HG02678 (cell line): ENCODE results near the gene YTHDC2.
A peak's percentile ranks its signal among the peaks of the same experiment; 100 is the strongest.

Experiments used
- ATAC-seq: cut with Tn5 transposase; IDR thresholded peaks from one replicate; pipeline ENCODE4 v1.9.1; 2021; ENCODE audit warnings: mild to moderate bottlenecking, moderate library complexity; ENCODE audit not compliant: unreplicated experiment

YTHDC2 gene

DNA sequence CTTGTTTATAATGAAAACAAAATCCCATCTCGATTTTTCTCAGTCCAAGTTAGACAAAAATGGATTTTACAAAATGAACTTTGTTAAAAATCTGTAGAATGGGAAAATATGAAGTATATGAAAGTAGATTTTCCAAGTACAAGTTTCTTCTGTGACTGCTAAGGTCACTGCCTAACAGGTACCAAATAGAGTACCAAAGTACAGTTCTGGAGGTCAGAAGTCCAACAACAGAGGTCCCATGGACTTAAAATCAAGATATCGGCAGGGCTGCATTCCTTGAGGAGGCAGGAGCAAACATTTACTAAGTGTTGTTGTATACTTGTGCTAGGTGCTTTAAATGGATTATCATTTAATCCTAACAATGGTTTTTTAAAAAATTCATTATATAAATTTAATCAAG is 5.9 kb downstream of the YTHDC2 start:
- ATAC-seq: no peak

DNA sequence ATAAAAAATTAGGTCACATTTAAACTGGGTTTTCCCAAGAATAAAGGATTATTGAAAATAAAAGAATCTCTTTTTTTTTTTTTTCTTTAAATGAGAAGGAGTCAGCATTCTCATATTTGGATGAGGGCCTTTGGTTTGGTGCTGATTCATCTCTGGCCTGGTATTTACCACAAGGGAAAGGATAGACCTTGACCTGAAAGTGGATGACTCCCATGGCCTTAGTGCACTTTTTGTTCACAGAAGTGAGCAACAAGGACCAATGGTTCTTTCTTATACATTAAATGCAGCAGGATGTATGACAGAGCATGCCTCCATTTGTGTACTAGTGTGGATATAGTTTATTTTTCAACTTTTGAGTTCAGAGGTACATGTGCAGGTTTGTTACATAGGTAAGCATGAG is 6.9 kb downstream of the YTHDC2 start:
- ATAC-seq: peak; percentile 63

DNA sequence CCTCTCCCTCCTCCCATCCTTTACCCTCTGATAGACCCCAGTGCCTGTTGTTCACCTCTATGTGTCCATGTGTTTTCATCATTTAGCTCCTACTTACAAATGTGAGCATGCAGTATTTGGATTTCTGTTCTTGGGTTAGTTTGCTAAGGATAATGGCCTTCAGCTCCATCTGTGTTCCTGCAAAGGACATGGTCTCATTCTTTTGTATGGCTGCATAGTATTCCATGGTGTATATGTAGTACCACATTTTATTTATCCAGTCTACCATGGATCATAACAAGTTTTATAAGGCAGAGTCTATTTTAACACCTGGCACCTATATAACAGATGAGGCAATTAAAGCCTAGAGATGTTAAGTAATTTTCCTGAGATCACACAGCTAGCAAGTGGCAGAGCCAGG is 7.4 kb downstream of the YTHDC2 start:
- no peak for ATAC-seq

DNA sequence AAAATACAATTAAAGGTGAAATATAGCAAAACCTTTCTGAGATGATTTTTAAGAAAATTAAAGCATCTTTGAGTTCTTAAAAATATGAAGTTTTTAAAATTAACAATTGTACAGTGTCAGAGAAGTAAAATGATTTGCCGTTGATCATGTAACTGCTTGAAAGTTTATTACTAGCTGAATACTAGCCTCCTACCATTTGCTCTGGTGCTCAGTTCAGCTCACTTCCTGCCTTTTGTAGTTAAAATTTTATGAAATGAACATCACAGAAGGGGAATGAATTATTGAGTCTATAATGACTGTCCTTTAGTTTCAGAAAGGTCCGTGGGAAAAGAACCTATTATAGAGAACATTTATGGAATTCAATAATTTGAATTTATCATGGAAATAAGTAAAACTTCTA is 9.7 kb downstream of the YTHDC2 start:
- no peak for ATAC-seq

DNA sequence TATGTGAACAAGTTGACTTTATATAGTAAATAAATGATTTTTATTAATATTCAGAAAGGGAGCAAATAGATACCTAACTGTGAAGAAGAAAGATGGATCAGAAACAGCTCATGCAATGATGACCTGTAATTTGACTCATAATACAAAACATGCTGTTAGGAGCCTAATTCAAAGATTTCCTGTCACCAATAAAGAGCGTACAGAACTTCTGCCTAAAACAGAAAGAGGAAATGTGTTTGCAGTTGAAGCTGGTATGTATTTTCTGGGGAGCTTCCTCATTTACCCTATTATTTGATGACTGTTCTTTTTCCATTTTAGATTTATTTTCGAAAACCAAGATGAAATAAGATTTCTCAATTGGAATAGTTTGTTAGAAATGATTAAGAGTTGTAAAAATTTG is 11.4 kb downstream of the YTHDC2 start:
- peak; percentile 65 for ATAC-seq

DNA sequence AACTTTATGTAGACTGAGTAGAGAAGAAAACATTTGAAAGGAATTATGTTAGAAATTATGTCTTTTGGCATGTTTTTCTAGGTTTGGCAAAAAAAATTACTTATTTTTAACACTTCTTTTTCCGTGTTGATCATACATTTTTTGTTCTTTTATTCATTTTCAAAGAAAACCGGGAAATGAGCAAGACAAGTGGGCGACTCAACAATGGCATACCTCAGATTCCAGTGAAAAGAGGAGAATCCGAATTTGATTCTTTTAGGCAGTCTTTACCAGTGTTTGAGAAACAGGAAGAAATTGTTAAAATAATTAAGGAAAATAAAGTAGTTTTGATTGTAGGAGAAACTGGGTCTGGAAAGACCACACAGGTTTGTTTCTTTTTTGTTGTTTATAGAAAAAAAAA is 12.9 kb downstream of the YTHDC2 start:
- no peak for ATAC-seq

DNA sequence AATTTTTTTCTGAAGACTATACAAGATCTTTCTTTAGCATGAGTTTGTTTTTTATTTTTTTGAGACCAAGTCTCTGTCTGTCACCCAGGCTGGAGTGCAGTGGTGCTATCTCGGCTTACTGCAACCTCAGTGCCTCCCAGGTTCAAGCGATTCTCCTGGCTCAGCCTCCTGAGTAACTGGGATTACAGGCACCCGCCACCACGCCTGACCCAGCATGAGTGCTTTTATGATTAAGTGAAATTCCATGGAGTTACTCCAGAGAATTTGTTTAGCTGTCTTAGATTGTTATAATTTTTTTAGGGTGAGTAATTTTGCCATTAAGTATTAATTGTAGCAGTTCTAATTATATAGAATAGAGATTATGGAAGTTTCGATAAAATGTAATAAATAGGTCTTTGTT is 14.3 kb downstream of the YTHDC2 start:
- no peak for ATAC-seq

DNA sequence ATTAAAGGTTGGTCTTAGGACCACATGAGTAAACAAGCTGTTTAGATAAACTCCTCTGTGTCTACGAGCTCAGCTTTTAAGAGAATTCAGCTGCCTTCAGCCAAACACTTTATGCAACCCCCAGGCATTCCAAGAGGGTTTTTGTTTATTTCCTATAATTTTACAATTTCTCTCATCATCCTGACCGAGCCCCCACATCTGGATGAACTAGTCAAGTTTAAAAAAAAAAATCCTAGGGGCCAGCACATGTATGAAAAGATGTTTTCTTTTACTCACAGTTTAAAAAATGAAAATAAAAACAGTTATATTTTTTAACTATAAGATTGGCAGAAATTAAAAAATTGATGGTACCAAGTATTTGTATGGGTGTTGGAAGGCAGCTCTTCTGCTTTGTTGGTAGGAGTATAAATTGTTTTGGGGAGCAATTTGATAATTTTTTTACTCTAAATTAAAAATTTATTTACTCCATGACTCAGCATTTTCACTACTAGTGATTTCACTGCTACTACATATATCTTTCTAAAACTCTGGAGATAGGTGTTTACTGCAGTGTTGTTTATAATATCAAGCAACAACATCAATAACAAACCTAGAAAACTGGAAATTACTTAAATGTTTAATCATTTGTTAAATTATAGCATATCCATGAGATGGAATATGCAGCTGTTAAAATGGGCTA is 18.1 kb downstream of the YTHDC2 start:
- ATAC-seq: no peak

DNA sequence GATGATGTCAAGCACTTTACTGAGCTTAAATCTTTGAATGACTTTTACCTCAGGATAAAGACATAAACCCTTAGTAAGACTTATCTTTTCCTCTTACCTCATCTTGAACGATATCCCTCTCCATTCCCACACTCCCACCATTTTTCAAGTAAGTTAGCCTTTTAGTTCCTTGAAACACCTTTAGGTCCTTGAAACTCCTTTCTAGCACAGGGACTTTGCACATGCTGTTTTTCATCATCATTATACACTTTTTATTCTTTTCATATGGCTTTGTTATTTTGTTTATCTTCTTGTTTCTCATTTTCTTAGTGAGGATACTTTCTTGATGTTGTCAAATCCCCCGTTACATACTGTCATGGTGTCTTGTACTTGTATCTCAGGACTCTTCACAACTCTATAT is 24.8 kb downstream of the YTHDC2 start:
- ATAC-seq: no peak

DNA sequence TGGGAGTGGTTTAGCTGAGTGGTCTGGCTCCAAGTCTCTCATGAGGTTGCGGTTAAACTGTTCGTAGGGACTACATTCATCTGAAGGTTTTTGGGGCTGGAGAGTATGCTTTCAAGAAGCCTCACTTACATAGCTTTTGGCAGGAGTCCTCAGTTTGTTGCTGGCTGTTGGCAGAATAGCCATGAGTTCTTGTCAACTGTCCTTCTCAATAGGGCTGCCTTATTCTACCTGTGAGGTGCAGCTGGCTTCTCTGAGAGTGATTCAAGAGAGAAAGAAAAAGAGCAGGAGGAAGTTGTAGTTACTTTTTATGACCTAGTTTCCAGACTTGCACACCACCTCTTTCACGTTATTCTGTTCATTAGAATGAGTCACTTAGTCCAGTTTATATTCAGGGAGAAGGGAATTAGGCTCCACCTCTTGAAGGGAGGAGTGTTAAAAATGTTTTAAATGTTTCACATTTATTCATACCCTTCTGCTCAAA is 33.2 kb downstream of the YTHDC2 start:
- ATAC-seq: no peak

DNA sequence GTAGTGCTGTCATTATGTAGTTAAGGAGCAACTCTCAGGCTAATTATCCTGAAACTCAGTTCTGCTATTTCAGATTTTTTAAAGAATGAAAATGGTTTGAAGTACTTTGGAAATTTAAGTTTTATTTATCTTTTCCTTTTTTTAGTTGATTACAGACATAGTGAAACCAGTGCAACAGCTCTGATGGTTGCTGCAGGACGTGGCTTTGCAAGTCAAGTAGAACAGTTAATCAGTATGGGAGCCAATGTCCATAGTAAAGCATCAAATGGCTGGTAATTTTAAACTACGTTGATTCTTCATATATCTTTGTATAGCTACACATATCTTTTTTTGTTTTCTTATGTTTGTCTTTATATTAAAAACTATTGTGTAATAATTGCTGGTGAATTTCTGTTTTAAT is 34.9 kb downstream of the YTHDC2 start:
- peak; percentile 76 for ATAC-seq

DNA sequence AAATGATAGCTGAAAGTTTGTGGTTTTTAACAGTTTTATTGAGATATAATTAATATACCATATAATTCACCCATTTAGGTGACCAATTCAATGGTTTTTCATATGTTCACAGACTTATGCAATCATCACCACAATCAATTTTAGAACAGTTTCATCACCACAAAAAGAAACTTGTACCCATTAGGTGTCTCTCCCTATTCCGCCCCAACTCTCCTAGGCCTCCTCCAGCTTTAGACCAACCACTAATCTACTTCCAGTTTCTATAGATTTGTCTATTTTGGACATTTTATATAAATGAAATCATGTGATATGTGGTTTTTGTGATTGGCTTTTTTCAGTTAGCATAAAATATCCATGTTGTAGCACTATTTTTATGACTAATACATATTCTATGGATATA is 38.6 kb downstream of the YTHDC2 start:
- ATAC-seq: no peak

DNA sequence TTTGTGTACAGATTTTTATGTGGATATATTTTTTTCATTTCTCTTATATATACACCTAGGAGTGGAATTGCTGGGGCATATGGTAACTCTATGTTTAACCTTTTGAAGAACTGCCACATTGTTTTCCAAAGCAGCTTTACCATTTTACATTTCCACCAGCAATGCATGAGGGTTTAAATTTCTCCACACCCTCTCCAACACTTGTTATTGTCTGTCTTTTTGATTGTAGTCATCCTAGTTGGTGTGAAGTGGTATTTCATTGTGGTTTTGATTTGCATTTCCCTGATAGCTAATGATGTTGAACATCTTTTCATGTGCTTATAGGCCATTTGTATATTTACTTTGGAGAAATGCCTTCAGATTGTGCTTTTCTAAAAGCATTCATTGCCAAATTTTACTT is 39.1 kb downstream of the YTHDC2 start:
- no peak for ATAC-seq

DNA sequence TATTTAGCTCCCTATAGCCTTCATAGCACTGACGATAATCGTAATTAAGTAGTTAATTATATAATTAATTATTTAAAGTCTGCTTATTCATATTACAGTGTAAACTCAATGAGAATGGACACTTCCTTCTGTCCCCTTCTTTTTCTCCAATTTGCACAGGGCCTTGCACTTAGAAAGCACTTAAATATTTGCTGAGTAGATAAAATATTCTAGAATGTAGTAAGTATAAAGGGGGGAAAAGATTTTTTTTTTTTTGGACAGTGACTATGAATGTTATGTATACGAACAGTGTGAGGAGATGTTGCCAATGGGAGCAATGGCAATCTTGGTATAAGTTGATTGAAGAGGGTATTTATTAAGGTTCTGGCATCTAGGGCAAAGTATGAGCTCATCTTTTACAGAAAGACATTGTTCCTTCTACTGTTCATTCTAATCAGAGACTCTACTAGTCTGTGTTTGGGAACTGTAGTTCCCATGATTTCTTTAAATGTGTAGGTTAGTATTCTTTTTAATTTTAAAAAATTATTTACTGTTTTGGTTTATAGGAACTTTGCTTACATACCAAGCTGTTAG is 49.4 kb downstream of the YTHDC2 start:
- no peak for ATAC-seq

DNA sequence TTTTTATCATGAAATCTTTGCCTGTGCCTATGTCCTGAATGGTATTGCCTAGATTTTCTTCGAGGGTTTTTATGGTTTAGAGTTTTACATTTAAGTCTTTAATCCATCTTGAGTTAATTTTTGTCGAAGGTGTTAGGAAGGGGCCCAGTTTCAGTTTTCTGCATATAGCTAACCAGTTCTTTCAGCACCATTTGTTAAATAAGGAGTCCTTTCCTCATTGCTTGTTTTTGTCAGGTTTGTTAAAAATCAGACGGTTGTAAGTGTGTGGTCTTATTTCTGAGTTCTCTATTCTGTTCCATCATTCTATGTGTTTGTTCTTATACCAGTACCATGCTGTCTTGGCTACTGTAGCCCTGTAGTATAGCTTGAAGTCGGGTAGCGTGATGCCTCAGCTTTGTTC is 55.9 kb downstream of the YTHDC2 start:
- ATAC-seq: no peak

DNA sequence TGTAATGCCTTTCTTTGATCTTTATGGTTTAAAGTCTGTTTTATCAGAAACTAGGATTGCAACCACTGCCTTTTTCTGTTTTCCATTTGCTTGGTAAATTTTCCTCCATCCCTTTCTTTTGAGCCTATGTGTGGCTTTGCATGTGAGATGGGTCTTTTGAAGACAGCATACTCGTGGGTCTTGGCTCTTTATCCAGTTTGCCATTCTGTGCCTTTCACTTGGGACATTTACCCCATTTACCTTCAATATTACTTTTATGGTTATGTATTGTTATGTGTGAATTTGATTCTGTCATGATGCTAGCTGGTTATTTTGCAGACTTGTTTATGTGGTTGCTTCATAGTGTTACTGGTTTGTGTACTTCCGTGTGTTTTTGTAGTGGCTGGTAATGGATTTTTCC is 59.2 kb downstream of the YTHDC2 start:
- no peak for ATAC-seq

DNA sequence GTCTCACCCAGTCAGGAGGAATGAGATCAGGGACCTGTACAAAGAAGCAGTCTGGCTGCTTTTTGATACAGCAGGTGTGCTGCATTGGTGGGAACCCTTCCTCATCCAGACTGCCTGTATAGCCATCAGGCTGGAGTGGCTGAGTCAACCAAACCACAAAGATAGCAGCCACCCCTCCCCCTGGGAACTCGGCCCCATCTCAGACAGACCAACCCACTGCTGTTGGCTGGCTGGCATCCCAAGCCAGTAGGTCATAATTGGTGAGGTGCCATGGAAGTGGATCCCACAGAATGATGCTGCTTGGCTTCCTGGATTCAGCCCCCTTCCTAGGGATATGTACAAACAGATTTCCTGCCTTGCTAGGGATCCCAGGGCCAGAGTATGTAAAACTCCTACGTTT is 60.9 kb downstream of the YTHDC2 start:
- ATAC-seq: no peak

DNA sequence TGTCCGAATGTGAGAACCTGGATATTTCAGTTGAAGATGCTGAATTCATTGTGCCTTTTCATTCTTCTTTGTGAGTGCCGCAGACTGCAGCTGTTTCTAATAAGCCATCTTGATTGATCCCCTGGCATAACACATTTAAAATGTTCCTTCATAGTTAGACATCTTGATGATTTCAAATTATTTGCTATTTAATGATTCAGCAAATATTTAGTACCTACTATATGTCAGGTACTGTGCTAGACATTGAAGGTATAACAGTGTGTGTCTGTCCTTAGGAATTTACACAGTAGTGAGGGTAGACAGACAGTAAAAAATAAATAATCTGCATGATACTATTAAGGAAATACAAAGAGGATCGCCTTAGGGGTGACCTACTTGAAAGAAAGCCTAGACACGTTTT is 61.6 kb downstream of the YTHDC2 start:
- ATAC-seq: no peak

DNA sequence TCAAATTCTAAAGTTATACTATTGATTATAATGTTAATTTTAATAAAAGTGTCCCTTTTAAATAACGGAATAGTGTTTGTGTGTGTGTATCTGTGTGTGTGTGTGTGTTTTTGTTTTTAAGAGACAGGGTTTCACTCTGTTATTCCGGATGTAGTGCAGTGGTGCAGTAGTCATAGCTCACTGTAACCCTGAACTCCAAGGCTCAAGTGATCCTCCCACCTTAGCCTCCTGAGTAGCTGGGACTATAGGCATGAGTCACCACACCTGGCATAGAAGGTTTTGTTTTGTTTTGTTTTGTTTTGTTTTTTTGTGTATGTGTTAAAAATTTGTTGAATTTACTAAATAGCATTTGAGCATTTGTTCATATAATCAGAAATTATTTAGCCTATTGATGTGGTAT is 64.6 kb downstream of the YTHDC2 start:
- ATAC-seq: no peak

DNA sequence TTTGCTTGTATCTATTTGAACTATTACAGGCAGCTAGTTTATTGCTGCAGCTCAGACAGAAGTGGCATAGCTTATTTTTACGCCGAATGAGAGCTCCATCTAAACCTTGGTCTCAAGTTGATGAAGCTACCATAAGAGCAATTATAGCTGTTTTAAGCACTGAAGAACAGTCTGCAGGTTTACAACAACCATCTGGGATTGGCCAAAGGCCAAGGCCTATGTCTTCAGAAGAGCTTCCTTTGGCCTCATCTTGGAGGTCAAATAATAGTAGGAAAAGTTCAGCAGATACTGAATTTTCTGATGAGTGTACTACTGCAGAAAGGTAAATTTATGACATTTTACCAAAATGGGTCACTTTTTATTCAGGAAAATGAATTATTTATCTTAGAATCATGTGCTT is 67.9 kb downstream of the YTHDC2 start:
- no peak for ATAC-seq

DNA sequence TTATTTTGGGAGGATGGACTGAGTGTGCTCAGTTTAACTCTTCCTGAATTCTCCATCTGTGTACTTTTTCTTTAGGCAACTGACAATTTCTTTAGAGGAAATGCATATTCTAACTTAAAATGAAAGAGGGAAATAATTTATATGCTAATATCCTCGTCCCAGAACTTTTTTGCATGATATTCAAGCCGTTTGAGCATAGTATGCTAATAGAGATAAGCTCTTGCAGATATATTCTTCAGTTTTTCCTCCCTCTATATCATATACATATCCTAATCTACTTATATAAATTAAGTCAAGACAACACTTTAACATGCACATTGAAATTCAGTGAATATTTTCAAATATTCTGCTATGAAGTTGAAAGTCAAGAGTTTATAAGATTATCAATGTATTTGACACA is 84.7 kb downstream of the YTHDC2 start:
- no peak for ATAC-seq

DNA sequence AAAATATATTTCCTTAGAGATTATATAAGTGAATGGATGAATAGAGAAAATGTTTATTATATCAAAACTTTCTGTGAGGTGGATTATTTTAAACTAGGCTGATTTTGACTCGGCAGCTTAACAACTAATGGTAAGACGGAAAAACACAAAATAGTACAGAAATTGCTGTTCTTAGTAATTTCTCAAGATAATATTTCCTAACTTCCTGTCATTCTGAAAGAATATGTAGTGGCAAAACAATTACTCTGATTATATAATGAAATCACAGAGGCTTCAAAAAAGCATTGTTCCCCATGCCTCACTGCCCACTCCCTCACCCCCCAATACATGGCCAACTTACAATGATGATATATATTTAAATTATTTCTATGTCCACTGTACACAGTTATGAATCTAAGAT is 85.4 kb downstream of the YTHDC2 start:
- no peak for ATAC-seq

DNA sequence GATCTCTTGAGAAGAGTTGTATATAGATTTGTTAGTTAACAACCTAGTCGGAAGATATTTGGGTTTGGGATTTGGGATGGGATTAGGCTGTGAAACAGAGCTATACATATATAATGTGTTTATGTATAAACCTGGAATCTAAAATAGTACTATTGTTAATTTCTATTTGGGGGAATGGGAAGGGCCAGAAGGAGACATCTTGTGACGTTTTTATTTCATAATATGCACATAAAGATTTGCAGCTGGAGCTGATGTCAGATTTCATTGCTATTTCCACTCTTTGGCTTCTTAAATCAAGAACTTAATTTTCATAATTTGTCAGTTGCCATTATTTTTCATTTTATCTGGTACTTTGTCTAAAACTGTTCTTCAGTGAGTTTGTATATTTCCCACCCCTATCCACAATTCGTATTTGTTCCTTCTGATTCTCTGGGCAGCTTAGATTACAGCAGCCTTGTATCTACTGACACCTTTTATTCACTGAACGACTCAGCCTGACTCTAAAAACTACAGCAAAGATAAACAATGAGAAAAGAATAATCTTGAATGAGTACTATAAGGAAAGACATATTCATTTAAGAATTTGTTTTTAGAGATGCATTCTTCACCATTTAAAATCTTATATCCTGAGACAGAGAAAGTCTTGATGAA is 86.9 kb downstream of the YTHDC2 start:
- ATAC-seq: no peak
